CD4-positive, alpha-beta memory T cell (primary cell): ENCODE results near the gene GPR137C. TPM values are rescaled to one million over a fixed set of nuclear protein-coding genes. Genes with fewer than 3 reads are reported as not detected.

Experiments used
- CTCF ChIA-PET: fragments of 350-600 bp; sonication (Branson Sonifier 250); formaldehyde crosslinking; loops from one replicate; lab custom pipeline; 2021; ENCODE audit warnings: inconsistent platforms; ENCODE audit not compliant: partially characterized antibody; lab: Charles Lee
- POLR2A ChIA-PET: fragments of 350-600 bp; sonication (Branson Sonifier 250); formaldehyde crosslinking; loops from one replicate; lab custom pipeline; 2021; ENCODE audit not compliant: partially characterized antibody; lab: Charles Lee
- DNase-seq, 5 donors: peaks; one replicate each; pipeline versions ENCODE4 v3.0.0 to v3.0.0-alpha.2; 2020 to 2022; ENCODE audit warnings: mixed read lengths in 1 of 5
- H3K27ac ChIP-seq: one replicate; pipeline ENCODE4 v1.7.0; 2013; ENCODE audit warnings: low read depth, low read length
- H3K27me3 ChIP-seq: 2 replicates; pipeline ENCODE4 v1.7.0; 2013; ENCODE audit warnings: mild to moderate bottlenecking, low read length, moderate library complexity; ENCODE audit not compliant: insufficient read depth
- H3K36me3 ChIP-seq: 2 replicates; pipeline ENCODE4 v1.7.0; 2013; ENCODE audit warnings: mild to moderate bottlenecking, low read length, moderate library complexity; ENCODE audit not compliant: insufficient read depth
- H3K4me1 ChIP-seq: 2 replicates; pipeline ENCODE4 v1.7.0; 2013; ENCODE audit warnings: mild to moderate bottlenecking, low read length, moderate library complexity; ENCODE audit not compliant: insufficient read depth
- H3K4me3 ChIP-seq, 2 donors: one replicate each; pipeline ENCODE4 v1.7.0; 2013; ENCODE audit warnings: low read length in 2 of 2, mild to moderate bottlenecking in 1 of 2
- H3K9me3 ChIP-seq, 2 donors: one replicate each; pipeline ENCODE4 v1.7.0; 2013; ENCODE audit warnings: low read length in 2 of 2, control low read depth in 1 of 2; ENCODE audit not compliant: control insufficient read depth in 1 of 2
- H3K27ac Mint-ChIP-seq, 7 donors: one replicate each; pipeline ENCODE4 v1.8.0; 2020 to 2021; ENCODE audit warnings: mixed read lengths in 7 of 7, mild to moderate bottlenecking in 6 of 7, inconsistent platforms in 3 of 7, moderate library complexity in 3 of 7
- H3K27me3 Mint-ChIP-seq, 2 donors: one replicate each; pipeline ENCODE4 v1.8.0; 2020 to 2021; ENCODE audit warnings: mixed read lengths in 2 of 2
- H3K36me3 Mint-ChIP-seq, 2 donors: one replicate each; pipeline ENCODE4 v1.8.0; 2020 to 2021; ENCODE audit warnings: mixed read lengths in 2 of 2, inconsistent platforms in 1 of 2, mild to moderate bottlenecking in 1 of 2
- H3K4me1 Mint-ChIP-seq, 4 donors: one replicate each; pipeline ENCODE4 v1.8.0; 2020 to 2021; ENCODE audit warnings: mixed read lengths in 4 of 4, mild to moderate bottlenecking in 1 of 4
- H3K4me3 Mint-ChIP-seq, 8 donors: one replicate each; pipeline ENCODE4 v1.8.0; 2020 to 2021; ENCODE audit warnings: mixed read lengths in 8 of 8, mild to moderate bottlenecking in 7 of 8, moderate library complexity in 6 of 8, inconsistent platforms in 3 of 8
- H3K9me3 Mint-ChIP-seq, 8 donors: one replicate each; pipeline ENCODE4 v1.8.0; 2020 to 2021; ENCODE audit warnings: mixed read lengths in 8 of 8, mild to moderate bottlenecking in 5 of 8, inconsistent platforms in 3 of 8, moderate library complexity in 1 of 8
- intact Hi-C: fragments of 100-400 bp; cut with micrococcal nuclease; formaldehyde crosslinking; loops from one replicate; pipeline ENCODE4 v1.15.1; 2023
- polyA plus RNA-seq, 2 donors: library from polyadenylated mRNA; unstranded; fragments of 300-500 nt; fragmentation: Illumina TruSeq; gene quantifications; one replicate each; pipeline ENCODE4 v1.2.3, GENCODE V29; 2021
- total RNA-seq, 2 experiments: library from RNA; stranded (reverse); gene quantifications; one replicate each; pipeline ENCODE4 v1.2.3, GENCODE V29; 2021

The GPR137C gene
- total and polyA plus RNA-seq, 4 experiments from 2014 or later, result 0.20 TPM; not detected in 3

GRCh38 chr14:52531481-52531880 lies 21.2 kb upstream of the GPR137C start:
- CTCF ChIA-PET, result interaction anchor here (1.0 kb wide), 1 partner anchor 21 kb away, joined by 3 read pairs; the partner anchor contains the start of genes GPR137C and TXNDC16
- Histone ChIP-seq H3K36me3 (peaks cover 6% of the 10 kb centered on the region), H3K27me3 (no peaks in the 10 kb centered on the region), H3K4me1 (no peaks in the 10 kb centered on the region), H3K9me3 (no peaks in the 10 kb centered on the region), H3K4me3 (no peak overlapping the region), H3K27ac (no peak overlapping the region)
- intact Hi-C loops, result loop anchor here (2.0 kb wide), 1 partner anchor 21 kb away; the partner anchor contains the start of genes GPR137C and TXNDC16
- Mint-ChIP-seq H3K9me3 (no peaks in the 10 kb centered on the region), H3K4me1 (peaks cover 0 to 2% (median 0%) of the 10 kb centered on the region in 4 donors), H3K4me3 (no peak overlapping the region), H3K27ac (peak overlapping the region in 1 of 7 donors; percentile 11), H3K27me3 (no peaks in the 10 kb centered on the region), H3K36me3 (peaks cover 28 to 34% of the 10 kb centered on the region in 2 donors)
- DNase-seq, result no peak
- POLR2A ChIA-PET, result interaction anchor here (2.0 kb wide), 1 partner anchor 21 kb away, joined by 9 read pairs; the partner anchor contains the start of genes GPR137C and TXNDC16

GRCh38 chr14:52536269-52536668 lies 16.4 kb upstream of the GPR137C start:
- POLR2A ChIA-PET, result interaction anchor here (0.9 kb wide), 1 partner anchor 16 kb away, joined by 3 read pairs; the partner anchor contains the start of gene TXNDC16
- no peaks in the 10 kb centered on the region for H3K27me3 ChIP-seq

GRCh38 chr14:52538623-52539022 lies 14.0 kb upstream of the GPR137C start:
- H3K36me3 Mint-ChIP-seq, result peaks cover 47 to 50% of the 10 kb centered on the region in 2 donors
- Histone ChIP-seq H3K4me3 (no peak overlapping the region), H3K27ac (no peak overlapping the region), H3K4me1 (no peaks in the 10 kb centered on the region), H3K27me3 (no peaks in the 10 kb centered on the region), H3K9me3 (no peaks in the 10 kb centered on the region), H3K36me3 (peaks cover 6% of the 10 kb centered on the region)
- ChIA-PET POLR2A (no interaction called here), CTCF (no interaction called here)
- intact Hi-C loops, result no loop called here
- H3K27me3 Mint-ChIP-seq, result no peaks in the 10 kb centered on the region
- peak overlapping the region in 1 of 7 donors; percentile 42 for H3K27ac Mint-ChIP-seq
- no peaks in the 10 kb centered on the region for H3K9me3 Mint-ChIP-seq
- DNase-seq, result no peak
- no peak overlapping the region for H3K4me3 Mint-ChIP-seq
- peaks cover 4 to 6% (median 5%) of the 10 kb centered on the region in 4 donors for H3K4me1 Mint-ChIP-seq

More at GRCh38 chr14:52536269-52536668, 16.4 kb upstream of the GPR137C start:
- Mint-ChIP-seq H3K27me3 (no peaks in the 10 kb centered on the region), H3K4me3 (no peak overlapping the region), H3K27ac (no peak overlapping the region), H3K36me3 (peaks cover 43 to 46% of the 10 kb centered on the region in 2 donors), H3K9me3 (no peaks in the 10 kb centered on the region), H3K4me1 (peaks cover 4 to 6% (median 5%) of the 10 kb centered on the region in 4 donors)
- H3K36me3 ChIP-seq, result peaks cover 6% of the 10 kb centered on the region
- no peak overlapping the region for H3K27ac ChIP-seq
- H3K9me3 ChIP-seq, result no peaks in the 10 kb centered on the region
- CTCF ChIA-PET, result interaction anchor here (1.0 kb wide), 1 partner anchor 9 kb away, joined by 3 read pairs; no protein-coding TSS in a partner anchor
- DNase-seq, result no peak
- H3K4me3 ChIP-seq, result no peak overlapping the region
- intact Hi-C loops, result no loop called here
- no peaks in the 10 kb centered on the region for H3K4me1 ChIP-seq

DNA sequence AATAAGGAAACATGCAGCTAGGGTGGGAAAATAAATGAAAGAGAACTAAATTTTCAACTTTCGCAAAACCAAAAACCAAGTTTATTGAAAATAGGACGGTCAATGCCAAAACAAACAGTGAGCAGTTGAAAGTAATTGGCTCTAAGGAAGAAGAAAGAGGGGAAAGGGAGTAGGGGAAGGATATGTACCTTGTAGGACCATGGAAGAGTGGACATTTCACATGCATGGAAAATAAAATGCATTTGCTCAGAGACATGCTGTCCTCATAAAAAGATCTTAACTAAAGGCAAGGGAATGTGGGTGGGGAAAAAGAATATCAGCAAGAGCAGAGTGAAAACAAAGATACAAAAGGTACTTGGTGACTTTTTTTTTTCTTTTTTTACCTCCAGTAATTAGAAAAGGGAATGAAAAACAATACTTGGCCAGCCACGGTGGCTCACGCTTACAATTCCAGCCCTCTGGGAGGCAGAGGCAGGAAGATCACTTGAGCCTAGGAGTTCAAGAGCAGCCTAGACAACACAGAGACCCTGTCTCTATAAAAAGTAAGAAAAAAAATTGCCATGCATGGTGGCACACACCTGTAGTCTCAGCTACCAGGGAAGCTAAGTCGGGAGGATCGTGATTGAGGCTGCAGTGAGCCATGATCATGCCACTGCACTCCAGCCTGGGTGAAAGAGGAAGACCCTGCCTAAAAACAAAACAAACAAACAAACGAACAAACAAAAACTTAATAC lies 6.9 kb upstream of the GPR137C start:
- Mint-ChIP-seq H3K27me3 (no peaks in the 10 kb centered on the region), H3K27ac (peak overlapping the region in 1 of 7 donors; percentile 39), H3K36me3 (peaks cover 11% of the 10 kb centered on the region in 2 donors), H3K4me1 (peaks cover 13 to 19% (median 18%) of the 10 kb centered on the region in 4 donors), H3K9me3 (no peaks in the 10 kb centered on the region), H3K4me3 (no peak overlapping the region)
- intact Hi-C loops, result no loop called here
- CTCF ChIA-PET, result no interaction called here
- H3K4me1 ChIP-seq, result peaks cover 9% of the 10 kb centered on the region
- H3K4me3 ChIP-seq, result no peak overlapping the region
- no peaks in the 10 kb centered on the region for H3K36me3 ChIP-seq
- no peak for DNase-seq
- no peak overlapping the region for H3K27ac ChIP-seq
- POLR2A ChIA-PET, result no interaction called here
- no peaks in the 10 kb centered on the region for H3K27me3 ChIP-seq
- no peaks in the 10 kb centered on the region for H3K9me3 ChIP-seq

DNA sequence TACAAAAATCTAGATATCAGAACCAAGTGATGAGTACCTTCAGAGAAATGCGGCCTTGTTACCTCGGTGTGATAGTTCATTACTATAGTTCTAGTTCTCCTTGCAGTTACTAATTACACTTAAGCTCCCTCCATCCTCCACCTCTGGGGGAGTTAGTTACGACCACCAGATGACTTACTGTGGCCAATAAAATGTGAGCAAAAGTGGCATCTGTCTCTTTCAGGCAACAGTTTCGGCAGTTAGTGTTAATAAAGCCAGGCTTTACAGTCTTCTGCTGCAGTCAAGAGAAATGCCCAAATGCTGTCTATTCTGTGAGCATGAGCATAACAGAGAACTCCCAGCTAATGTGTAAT lies 6.3 kb upstream of the GPR137C start:
- POLR2A ChIA-PET, result no interaction called here

DNA sequence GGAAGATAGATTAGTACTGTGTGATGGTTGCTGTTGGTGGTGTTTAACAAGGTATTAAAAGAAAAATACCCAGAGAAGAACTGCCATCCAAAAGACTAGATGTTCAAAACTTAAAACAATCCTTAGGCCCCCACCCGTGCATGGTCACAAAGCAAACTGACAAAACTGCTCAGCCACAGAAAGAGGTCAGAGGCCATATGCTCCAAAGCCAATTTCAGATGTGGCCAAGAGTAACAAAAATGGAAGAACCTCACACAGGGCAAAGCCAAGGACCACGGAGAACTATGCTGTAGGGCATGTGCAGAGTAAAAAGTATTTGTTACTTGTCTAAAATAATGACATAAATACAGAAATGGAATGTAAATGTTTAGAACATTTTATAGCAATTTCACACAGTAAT lies 5.6 kb upstream of the GPR137C start:
- no peak overlapping the region for H3K4me3 Mint-ChIP-seq
- intact Hi-C loops, result no loop called here
- H3K27ac ChIP-seq, result no peak overlapping the region
- H3K9me3 ChIP-seq, result no peaks in the 10 kb centered on the region
- no peaks in the 10 kb centered on the region for H3K27me3 Mint-ChIP-seq
- peaks cover 24 to 31% (median 25%) of the 10 kb centered on the region in 4 donors for H3K4me1 Mint-ChIP-seq
- H3K36me3 ChIP-seq, result no peaks in the 10 kb centered on the region
- ChIA-PET POLR2A (no interaction called here), CTCF (no interaction called here)
- H3K36me3 Mint-ChIP-seq, result peaks cover 9 to 14% of the 10 kb centered on the region in 2 donors
- H3K9me3 Mint-ChIP-seq, result no peaks in the 10 kb centered on the region
- peaks cover 17% of the 10 kb centered on the region for H3K4me1 ChIP-seq
- no peak for DNase-seq
- H3K4me3 ChIP-seq, result no peak overlapping the region
- no peak overlapping the region for H3K27ac Mint-ChIP-seq
- no peaks in the 10 kb centered on the region for H3K27me3 ChIP-seq

More for the DNA sequence above, 6.3 kb upstream of the GPR137C start:
- Mint-ChIP-seq H3K36me3 (peaks cover 11% of the 10 kb centered on the region in 2 donors), H3K27ac (no peak overlapping the region), H3K4me1 (peaks cover 18 to 24% (median 20%) of the 10 kb centered on the region in 4 donors), H3K9me3 (no peaks in the 10 kb centered on the region), H3K4me3 (no peak overlapping the region), H3K27me3 (no peaks in the 10 kb centered on the region)
- H3K9me3 ChIP-seq, result no peaks in the 10 kb centered on the region
- no peak overlapping the region for H3K4me3 ChIP-seq
- H3K27ac ChIP-seq, result no peak overlapping the region
- peaks cover 15% of the 10 kb centered on the region for H3K4me1 ChIP-seq
- DNase-seq, result no peak
- CTCF ChIA-PET, result no interaction called here
- no peaks in the 10 kb centered on the region for H3K36me3 ChIP-seq
- no peaks in the 10 kb centered on the region for H3K27me3 ChIP-seq
- intact Hi-C loops, result no loop called here

DNA sequence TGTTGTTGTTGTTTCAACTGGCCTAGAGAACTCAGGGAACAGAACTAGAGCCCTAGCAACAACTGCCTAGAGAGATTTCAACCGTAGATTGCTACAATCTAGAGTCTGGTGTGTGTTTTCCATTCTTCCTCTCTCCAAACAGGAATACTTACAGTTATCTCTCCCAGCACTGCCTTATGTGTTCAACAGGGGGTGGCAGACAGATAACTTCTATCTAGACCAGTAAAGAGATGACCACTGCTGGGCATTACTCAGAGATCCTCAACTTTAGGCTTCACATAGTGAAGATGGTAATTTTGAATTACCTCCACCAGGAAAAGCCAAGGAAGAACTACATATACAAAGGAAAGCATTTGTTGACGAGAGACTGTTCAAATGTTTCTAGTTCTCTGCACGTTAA lies 5.1 kb upstream of the GPR137C start:
- H3K4me1 Mint-ChIP-seq, result peaks cover 24 to 32% (median 27%) of the 10 kb centered on the region in 4 donors
- H3K27me3 Mint-ChIP-seq, result no peaks in the 10 kb centered on the region
- H3K9me3 Mint-ChIP-seq, result no peaks in the 10 kb centered on the region
- CTCF ChIA-PET, result no interaction called here
- peaks cover 7 to 13% of the 10 kb centered on the region in 2 donors for H3K36me3 Mint-ChIP-seq
- H3K36me3 ChIP-seq, result no peaks in the 10 kb centered on the region
- no peak overlapping the region for H3K4me3 ChIP-seq
- H3K27ac ChIP-seq, result no peak overlapping the region
- intact Hi-C loops, result no loop called here
- H3K9me3 ChIP-seq, result no peaks in the 10 kb centered on the region
- POLR2A ChIA-PET, result interaction anchor here (0.5 to 0.9 kb wide), 2 partner anchors 232 to 573 kb away, joined by 3 to 4 read pairs; no protein-coding TSS in a partner anchor
- H3K4me3 Mint-ChIP-seq, result no peak overlapping the region
- no peak overlapping the region for H3K27ac Mint-ChIP-seq
- peaks cover 17% of the 10 kb centered on the region for H3K4me1 ChIP-seq
- DNase-seq, result no peak
- H3K27me3 ChIP-seq, result no peaks in the 10 kb centered on the region
